GM18867 (cell line): ENCODE results near the gene PTAR1.

Experiments
- ATAC-seq: cut with Tn5 transposase; IDR thresholded peaks from one replicate; pipeline ENCODE4 v1.9.1; 2021; ENCODE audit warnings: mild to moderate bottlenecking, moderate library complexity; ENCODE audit not compliant: unreplicated experiment

The PTAR1 gene

DNA sequence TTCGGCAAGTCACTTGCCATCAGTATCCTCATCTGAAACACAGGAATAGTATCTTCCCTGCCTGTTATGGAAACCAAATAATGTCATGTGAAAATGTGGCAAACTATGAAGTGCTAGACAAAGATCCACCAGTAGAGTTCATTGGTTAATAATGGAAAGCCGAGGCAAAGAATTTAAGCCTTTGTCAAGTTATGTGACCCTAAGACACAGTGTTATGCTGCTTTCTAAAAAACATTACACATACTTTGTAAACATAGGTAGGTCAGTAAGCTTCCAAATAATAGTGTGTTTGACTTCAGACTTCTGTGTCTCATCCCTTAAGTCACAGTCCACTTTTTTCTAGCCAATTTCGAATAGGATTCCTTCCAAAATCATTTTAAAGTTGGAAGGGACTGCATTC lies 6.0 kb downstream of the PTAR1 start:
- no peak for ATAC-seq

- no peak for ATAC-seq
Observed at GRCh38 chr9:69750085-69750484, 9.7 kb downstream of the PTAR1 start.

DNA sequence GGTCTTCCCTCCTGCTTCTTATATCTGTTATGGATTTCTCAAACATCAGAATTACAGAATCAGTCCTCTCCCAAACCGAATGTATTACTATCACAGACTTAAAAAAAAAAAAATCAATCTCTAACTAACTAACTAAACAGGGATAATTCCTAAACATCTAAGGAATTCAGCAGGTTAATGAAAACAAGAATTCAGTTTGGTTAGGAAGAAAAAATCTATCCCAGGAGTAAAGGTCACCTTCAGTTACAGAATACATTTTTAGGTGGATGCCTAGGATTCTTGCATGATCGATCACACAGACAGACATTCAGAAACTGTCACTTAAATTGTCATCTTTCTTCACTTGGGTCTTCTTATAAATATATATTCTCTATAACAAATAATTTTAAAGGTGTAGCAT lies 11.5 kb downstream of the PTAR1 start:
- no peak for ATAC-seq

- ATAC-seq, result no peak
Observed at GRCh38 chr9:69746859-69747560, 12.8 kb downstream of the PTAR1 start.

GRCh38 chr9:69745716-69746437 lies 13.9 kb downstream of the PTAR1 start:
- ATAC-seq, result no peak

DNA sequence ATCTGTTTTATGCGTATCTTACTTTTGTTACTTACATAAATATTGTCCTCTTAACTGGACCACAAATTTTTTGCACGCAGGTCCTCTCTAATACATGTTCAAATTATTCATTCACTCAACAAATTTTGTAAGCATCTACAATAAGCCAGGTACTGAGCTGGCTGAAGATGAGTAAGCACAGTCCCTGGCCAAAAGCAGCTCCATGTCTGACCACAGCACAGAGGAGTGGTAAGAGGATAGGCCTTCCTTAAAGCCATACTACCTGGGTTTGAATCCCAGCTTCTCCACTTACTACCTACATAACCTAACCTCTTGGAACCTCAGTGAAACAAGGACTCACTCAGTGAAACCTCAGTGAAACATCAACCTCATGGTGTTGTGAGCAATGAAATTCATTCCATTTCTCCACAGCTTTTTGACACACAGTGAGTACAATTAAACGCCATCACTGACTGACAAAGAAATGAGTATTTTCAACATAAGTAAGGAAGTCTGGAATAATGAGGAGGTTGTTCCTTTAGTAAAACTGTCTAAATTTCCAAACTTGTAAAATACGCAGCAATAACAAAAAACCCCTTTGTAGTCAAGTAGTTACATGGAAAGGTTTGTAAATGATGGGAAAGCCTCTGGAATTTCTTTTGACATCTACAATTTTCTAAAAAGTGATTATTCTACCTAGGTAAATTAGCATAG lies 15.0 kb downstream of the PTAR1 start:
- no peak for ATAC-seq

DNA sequence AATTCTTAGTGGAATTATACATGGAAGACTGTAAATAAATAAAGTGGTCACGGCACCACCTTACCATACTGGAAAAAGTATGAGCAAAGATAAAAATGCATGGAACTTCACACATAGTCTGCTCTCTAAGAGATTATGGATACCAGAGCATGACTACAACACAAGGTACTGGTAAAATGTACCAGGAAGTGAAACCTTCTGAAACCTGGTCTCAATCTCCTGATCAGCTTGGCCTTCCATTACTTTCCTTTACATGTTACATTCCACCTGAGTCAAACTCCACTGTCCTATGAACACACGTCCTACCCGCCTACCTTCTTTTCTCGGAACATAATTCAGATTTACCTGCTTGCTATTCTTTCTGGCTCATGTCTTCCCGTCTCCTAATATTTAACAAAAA lies 15.9 kb downstream of the PTAR1 start:
- no peak for ATAC-seq

GRCh38 chr9:69740872-69741505 lies 18.8 kb downstream of the PTAR1 start:
- ATAC-seq, result no peak

GRCh38 chr9:69731348-69731747 lies 28.5 kb downstream of the PTAR1 start:
- no peak for ATAC-seq

DNA sequence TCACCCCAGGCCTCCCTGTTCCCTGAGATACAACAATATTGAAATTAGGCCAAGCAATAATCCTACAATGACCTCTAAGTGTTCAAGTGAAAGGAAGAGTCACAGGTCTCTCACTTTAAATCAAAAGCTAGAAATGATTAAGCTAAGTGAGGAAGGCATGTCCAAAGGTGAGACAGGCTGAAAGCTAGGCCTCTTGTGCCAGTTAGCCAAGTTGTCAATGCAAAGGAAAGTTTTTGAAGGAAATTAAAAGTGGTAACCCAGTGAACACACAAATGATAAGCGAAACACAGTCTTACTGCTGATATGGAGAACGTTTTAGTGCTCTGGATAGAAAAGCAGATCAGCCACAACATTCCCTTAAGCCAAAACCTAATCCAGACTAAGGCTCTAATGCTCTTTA lies 39.8 kb downstream of the PTAR1 start:
- no peak for ATAC-seq

- ATAC-seq, result no peak
Observed at GRCh38 chr9:69719367-69719766, 40.4 kb downstream of the PTAR1 start.

GRCh38 chr9:69718218-69718617 lies 41.6 kb downstream of the PTAR1 start:
- ATAC-seq, result no peak

- ATAC-seq, result no peak
Observed at GRCh38 chr9:69715825-69716224, 44.0 kb downstream of the PTAR1 start.

GRCh38 chr9:69715096-69715495 lies 44.7 kb downstream of the PTAR1 start:
- no peak for ATAC-seq

DNA sequence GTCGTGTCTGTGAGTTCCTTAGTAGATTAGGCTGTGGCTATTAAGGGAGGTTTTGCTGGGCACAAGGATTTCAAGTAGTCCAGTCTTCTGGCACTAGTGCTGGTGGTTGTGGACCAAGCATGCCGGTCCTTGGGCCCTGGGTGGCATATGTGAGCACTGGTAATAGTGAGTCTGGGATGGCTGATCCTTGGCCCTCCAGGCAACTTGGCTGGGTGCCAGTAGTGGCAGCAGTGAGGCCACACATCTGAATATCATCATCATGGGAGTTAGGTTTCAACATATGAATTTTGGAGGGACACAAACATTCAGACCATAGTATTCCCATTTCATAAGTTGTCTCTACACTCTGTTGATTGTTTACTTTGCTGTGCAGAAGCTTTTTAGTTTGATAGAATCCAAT lies 62.3 kb downstream of the PTAR1 start:
- ATAC-seq, result no peak

- no peak for ATAC-seq
Observed at GRCh38 chr9:69696802-69697201, 63.0 kb downstream of the PTAR1 start.

GRCh38 chr9:69689991-69690538 lies 69.7 kb downstream of the PTAR1 start:
- ATAC-seq, result no peak

- no peak for ATAC-seq
Observed at GRCh38 chr9:69683927-69684326, 75.9 kb downstream of the PTAR1 start.

- ATAC-seq, result no peak
Observed at GRCh38 chr9:69678843-69679538, 80.8 kb downstream of the PTAR1 start.

- no peak for ATAC-seq
Observed at GRCh38 chr9:69677931-69678330, 81.9 kb downstream of the PTAR1 start.

- ATAC-seq, result no peak
Observed at GRCh38 chr9:69675563-69675962, 84.2 kb downstream of the PTAR1 start.
